Activated CD8-positive, alpha-beta T cell treated with anti-CD3 and anti-CD28 coated beads for 36 hours (primary cell): ENCODE measurements around the gene TDRD12. TPM values are rescaled to one million over a fixed set of nuclear protein-coding genes. Genes with fewer than 3 reads are reported as not detected.
"Not testable (repeated sequence)": the region's sequence is repeated elsewhere in the genome, so short reads cannot be mapped to it uniquely, and the experiment has no call there.

Source experiments
- ATAC-seq: fragments of 200-7000 bp; cut with Tn5 transposase; one replicate; pipeline ENCODE4 v1.10.0; 2021; ENCODE audit warnings: mild to moderate bottlenecking, moderate library complexity
- CTCF ChIA-PET: fragments of 350-600 bp; sonication (Branson Sonifier 250); formaldehyde crosslinking; loops from one replicate; lab custom pipeline; 2021; ENCODE audit warnings: antibody characterized with exemption; lab: Charles Lee
- POLR2A ChIA-PET: fragments of 350-600 bp; sonication (Branson Sonifier 250); formaldehyde crosslinking; loops from one replicate; lab custom pipeline; 2021; ENCODE audit warnings: antibody characterized with exemption; lab: Charles Lee
- DNase-seq: peaks from one replicate; pipeline ENCODE4 v3.0.0-alpha.2; 2020
- H3K27ac Mint-ChIP-seq: one replicate; pipeline ENCODE4 v1.8.0; 2021; ENCODE audit warnings: mild to moderate bottlenecking, mixed read lengths
- H3K27me3 Mint-ChIP-seq: one replicate; pipeline ENCODE4 v1.8.0; 2021; ENCODE audit warnings: mixed read lengths
- H3K36me3 Mint-ChIP-seq: one replicate; pipeline ENCODE4 v1.8.0; 2021; ENCODE audit warnings: low read depth, mixed read lengths
- H3K4me1 Mint-ChIP-seq: one replicate; pipeline ENCODE4 v1.8.0; 2021; ENCODE audit warnings: low read depth, mixed read lengths
- H3K4me3 Mint-ChIP-seq: one replicate; pipeline ENCODE4 v1.8.0; 2021; ENCODE audit warnings: mild to moderate bottlenecking, moderate library complexity, mixed read lengths
- H3K9me3 Mint-ChIP-seq: one replicate; pipeline ENCODE4 v1.8.0; 2021; ENCODE audit warnings: mixed read lengths
- intact Hi-C: fragments of 100-400 bp; cut with micrococcal nuclease; formaldehyde crosslinking; loops from one replicate; pipeline ENCODE4 v1.10.0; 2022
- total RNA-seq, 2 experiments: library from RNA; stranded (reverse); gene quantifications; one replicate each; pipeline ENCODE4 v1.2.3, GENCODE V29; 2021
- TF ChIP-seq, protein P1 (sequence below): fragments of 200-600 bp; IDR thresholded peaks from one replicate; pipeline ENCODE4 v1.8.0; 2022; ENCODE audit warnings: antibody characterized with exemption, mild to moderate bottlenecking

TDRD12 gene
- total RNA-seq, 2 experiments from 2014 or later = 0.13 TPM; not detected in 1

DNA sequence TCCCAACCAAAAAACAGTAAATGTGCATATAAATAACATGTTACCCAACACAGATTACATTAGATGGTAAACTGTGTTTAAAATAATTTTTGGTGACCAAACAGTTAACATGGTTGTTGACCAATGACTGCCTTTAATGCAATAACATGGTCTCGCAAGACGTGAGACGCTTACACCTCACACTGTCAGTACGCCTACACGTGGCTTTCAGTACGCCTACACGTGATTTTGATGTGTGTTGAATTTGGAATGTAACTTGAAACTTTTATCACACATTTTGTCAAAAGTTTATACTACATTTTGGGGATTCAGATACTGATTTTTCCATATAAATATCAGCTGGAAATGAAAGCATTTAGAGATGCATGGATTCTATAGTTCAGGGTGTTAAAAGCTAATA lies 118.0 kb downstream of the TDRD12 start:
- TF ChIP-seq, protein P1, sequence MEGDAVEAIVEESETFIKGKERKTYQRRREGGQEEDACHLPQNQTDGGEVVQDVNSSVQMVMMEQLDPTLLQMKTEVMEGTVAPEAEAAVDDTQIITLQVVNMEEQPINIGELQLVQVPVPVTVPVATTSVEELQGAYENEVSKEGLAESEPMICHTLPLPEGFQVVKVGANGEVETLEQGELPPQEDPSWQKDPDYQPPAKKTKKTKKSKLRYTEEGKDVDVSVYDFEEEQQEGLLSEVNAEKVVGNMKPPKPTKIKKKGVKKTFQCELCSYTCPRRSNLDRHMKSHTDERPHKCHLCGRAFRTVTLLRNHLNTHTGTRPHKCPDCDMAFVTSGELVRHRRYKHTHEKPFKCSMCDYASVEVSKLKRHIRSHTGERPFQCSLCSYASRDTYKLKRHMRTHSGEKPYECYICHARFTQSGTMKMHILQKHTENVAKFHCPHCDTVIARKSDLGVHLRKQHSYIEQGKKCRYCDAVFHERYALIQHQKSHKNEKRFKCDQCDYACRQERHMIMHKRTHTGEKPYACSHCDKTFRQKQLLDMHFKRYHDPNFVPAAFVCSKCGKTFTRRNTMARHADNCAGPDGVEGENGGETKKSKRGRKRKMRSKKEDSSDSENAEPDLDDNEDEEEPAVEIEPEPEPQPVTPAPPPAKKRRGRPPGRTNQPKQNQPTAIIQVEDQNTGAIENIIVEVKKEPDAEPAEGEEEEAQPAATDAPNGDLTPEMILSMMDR = no peak
- CTCF ChIA-PET = no interaction called here
- peaks cover 11% of the 10 kb centered on the region for H3K36me3 Mint-ChIP-seq
- H3K27me3 Mint-ChIP-seq = no peaks in the 10 kb centered on the region
- no peak overlapping the region for H3K4me3 Mint-ChIP-seq
- no peak for ATAC-seq
- H3K4me1 Mint-ChIP-seq = peaks cover 6% of the 10 kb centered on the region
- peaks cover 11% of the 10 kb centered on the region for H3K9me3 Mint-ChIP-seq
- peak; percentile 23 for DNase-seq
- POLR2A ChIA-PET = no interaction called here
- H3K27ac Mint-ChIP-seq = no peak overlapping the region
- intact Hi-C loops = no loop called here

DNA sequence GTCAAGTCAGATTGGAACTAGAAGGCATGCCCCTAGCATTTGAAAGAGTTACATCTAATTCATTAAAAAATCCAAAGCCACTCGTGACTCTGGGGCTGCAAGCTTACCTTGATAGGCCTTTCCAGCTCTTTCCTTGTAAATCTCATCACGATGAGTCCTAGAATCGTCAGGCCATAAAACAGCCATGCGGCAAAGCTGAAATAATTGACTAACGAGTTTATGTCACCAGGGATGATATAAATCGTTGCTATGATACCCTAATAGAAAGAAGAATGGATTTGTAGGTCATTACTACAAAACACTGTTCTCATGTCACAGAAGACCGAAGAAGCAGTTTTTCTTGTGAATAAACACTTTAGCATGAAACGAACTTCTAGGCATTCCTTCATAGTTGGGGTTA lies 122.5 kb downstream of the TDRD12 start:
- Mint-ChIP-seq H3K9me3 (peaks cover 11% of the 10 kb centered on the region), H3K4me1 (peaks cover 6% of the 10 kb centered on the region), H3K4me3 (no peak overlapping the region), H3K36me3 (peaks cover 11% of the 10 kb centered on the region), H3K27ac (no peak overlapping the region), H3K27me3 (no peaks in the 10 kb centered on the region)
- ChIA-PET CTCF (interaction anchor here (1.4 kb wide), 1 partner anchor 12 kb away, joined by 4 read pairs; no protein-coding TSS in a partner anchor), POLR2A (no interaction called here)
- TF ChIP-seq, protein P1 = no peak
- DNase-seq (no peak), ATAC-seq (no peak)
- intact Hi-C loops = no loop called here

DNA sequence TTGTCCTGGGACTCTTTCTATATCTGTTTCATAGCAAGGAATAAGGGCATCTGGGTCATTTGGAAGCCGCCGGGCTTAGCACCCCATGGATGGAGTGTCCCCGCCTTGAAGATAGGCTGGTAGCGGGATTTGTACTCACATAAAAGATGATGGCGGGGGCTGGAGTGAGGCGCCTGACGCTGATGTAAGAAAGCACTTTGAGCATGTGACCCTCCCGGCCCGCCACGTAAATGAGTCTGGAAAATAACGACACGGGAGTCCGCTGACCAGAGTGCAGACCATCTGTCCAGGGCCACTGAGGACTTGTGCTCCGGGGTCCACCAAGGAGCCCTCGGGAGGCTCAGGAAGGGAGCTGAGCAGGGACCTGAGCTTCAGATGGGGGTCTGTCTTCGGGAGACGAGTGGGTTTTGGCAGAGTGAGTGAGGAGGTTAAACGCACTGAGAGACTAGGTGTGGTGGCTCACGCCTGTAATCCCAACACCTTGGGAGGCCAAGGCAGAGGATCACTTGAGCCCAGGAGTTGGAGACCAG lies 124.2 kb downstream of the TDRD12 start:
- Mint-ChIP-seq H3K9me3 (peaks cover 14% of the 10 kb centered on the region), H3K36me3 (peaks cover 11% of the 10 kb centered on the region), H3K4me3 (no peak overlapping the region), H3K27me3 (no peaks in the 10 kb centered on the region), H3K4me1 (no peaks in the 10 kb centered on the region), H3K27ac (no peak overlapping the region)
- intact Hi-C loops = no loop called here
- TF ChIP-seq, protein P1 = no peak
- ATAC-seq = no peak
- POLR2A ChIA-PET = interaction anchor here (1.2 kb wide), 1 partner anchor 15 kb away, joined by 3 read pairs; no protein-coding TSS in a partner anchor
- CTCF ChIA-PET = no interaction called here
- no peak for DNase-seq

DNA sequence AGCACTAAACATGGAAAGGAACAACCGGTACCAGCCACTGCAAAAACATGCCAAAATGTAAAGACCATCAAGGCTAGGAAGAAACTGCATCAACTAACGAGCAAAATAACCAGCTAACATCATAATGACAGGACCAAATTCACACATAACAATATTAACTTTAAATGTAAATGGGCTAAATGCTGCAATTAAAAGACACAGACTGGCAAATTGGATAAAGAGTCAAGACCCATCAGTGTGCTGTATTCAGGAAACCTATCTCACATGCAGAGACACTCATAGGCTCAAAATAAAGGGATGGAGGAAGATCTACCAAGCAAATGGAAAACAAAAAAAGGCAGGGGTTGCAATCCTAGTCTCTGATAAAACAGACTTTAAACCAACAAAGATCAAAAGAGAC lies 128.5 kb downstream of the TDRD12 start:
- H3K4me3 Mint-ChIP-seq, intact Hi-C loops: not testable (repeated sequence)

DNA sequence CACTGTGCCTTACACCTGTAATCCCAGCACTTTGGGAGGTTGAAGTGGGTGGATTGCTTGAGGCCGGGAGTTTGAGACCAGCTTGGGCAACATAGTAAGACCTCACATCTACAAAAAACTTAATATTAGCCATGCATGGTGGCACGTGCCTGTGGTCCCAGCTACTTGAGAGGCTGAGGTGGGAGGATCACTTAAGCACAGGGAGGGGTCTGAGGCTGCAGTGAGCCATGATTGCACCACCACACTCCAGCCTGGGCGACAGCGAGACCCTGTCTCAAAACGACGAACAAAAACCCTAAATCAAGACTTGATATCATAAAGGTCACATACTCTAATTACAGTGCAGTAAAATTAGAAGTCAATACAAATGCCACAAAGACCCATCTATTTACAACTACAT lies 132.6 kb downstream of the TDRD12 start:
- intact Hi-C loops = no loop called here
- H3K4me3 Mint-ChIP-seq = no peak overlapping the region
- ATAC-seq (no peak), DNase-seq (no peak)
- H3K4me1 Mint-ChIP-seq = no peaks in the 10 kb centered on the region
- no peaks in the 10 kb centered on the region for H3K27me3 Mint-ChIP-seq
- no peak overlapping the region for H3K27ac Mint-ChIP-seq
- no peaks in the 10 kb centered on the region for H3K36me3 Mint-ChIP-seq
- CTCF ChIA-PET = no interaction called here
- H3K9me3 Mint-ChIP-seq = peaks cover 2% of the 10 kb centered on the region
- POLR2A ChIA-PET = no interaction called here
- TF ChIP-seq, protein P1 = no peak

More for the DNA sequence above, 128.5 kb downstream of the TDRD12 start:
- POLR2A ChIA-PET, H3K27me3 Mint-ChIP-seq, DNase-seq, H3K27ac Mint-ChIP-seq, H3K36me3 Mint-ChIP-seq, CTCF ChIA-PET, H3K4me1 Mint-ChIP-seq, ATAC-seq, H3K9me3 Mint-ChIP-seq: not testable (repeated sequence)

DNA sequence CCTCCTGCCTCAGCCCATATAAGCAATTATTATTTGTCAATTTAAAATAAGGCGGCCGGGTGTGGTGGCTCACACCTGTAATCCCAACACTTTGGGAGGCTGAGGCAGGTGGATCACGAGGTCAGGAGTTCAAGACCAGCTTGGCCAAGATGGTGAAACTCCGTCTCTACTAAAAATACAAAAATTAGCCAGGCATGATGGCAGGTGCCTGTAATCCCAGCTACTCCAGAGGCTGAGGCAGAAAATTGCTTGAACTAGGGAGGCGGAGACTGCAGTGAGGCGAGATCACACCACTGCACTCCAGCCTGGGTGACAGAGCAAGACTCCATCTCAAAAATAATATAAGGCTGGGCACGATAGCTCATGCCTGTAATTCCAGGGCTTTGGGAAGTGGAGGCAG lies 137.3 kb downstream of the TDRD12 start:
- H3K4me3 Mint-ChIP-seq, CTCF ChIA-PET, H3K27ac Mint-ChIP-seq, intact Hi-C loops, DNase-seq, H3K27me3 Mint-ChIP-seq, ATAC-seq, POLR2A ChIA-PET, H3K9me3 Mint-ChIP-seq, H3K4me1 Mint-ChIP-seq, H3K36me3 Mint-ChIP-seq: not testable (repeated sequence)
